H1 (cell line): ENCODE results near the gene CCDC89. TPM values are rescaled to one million over a fixed set of nuclear protein-coding genes. Genes with fewer than 3 reads are reported as not detected.

Source experiments
- CTCF ChIA-PET: fragments of 300-600 bp; sonication (Branson Sonifier 250); formaldehyde crosslinking; loops from one replicate; lab custom pipeline; 2021; ENCODE audit not compliant: partially characterized antibody; lab: Charles Lee
- POLR2A ChIA-PET: fragments of 300-600 bp; sonication (Branson Sonifier 250); formaldehyde crosslinking; loops from one replicate; lab custom pipeline; 2021; ENCODE audit warnings: inconsistent platforms; ENCODE audit not compliant: partially characterized antibody; lab: Charles Lee
- DNase-seq, 2 experiments: peaks; one replicate each; pipeline versions ENCODE4 v3.0.0 to v3.0.0-alpha.2; 2010 to 2022; ENCODE audit warnings: low spot score in 2 of 2, low read depth in 1 of 2, mixed read lengths in 1 of 2
- FAIRE-seq: peaks from 2 replicates; lab custom pipeline; 2011; peaks lifted over from hg19 to GRCh38; lab: Jason Lieb, UNC
- H2AFZ ChIP-seq: 2 replicates; pipeline ENCODE4 v1.8.1; 2012; ENCODE audit warnings: low read length, inconsistent platforms
- H2AK5ac ChIP-seq: 2 replicates; pipeline ENCODE4 v1.6.1; 2013; ENCODE audit warnings: low read depth, low read length
- H2BK120ac ChIP-seq: replicated peaks from 2 replicates; pipeline ENCODE3; 2013; ENCODE audit warnings: low read depth, low read length, inconsistent platforms
- H2BK12ac ChIP-seq: 2 replicates; pipeline ENCODE4 v1.6.1; 2013; ENCODE audit warnings: low read depth, low read length
- H2BK15ac ChIP-seq: 2 replicates; pipeline ENCODE4 v1.6.1; 2013; ENCODE audit warnings: low read length
- H2BK20ac ChIP-seq: 2 replicates; pipeline ENCODE4 v1.6.1; 2013; ENCODE audit warnings: low read length
- H2BK5ac ChIP-seq: 2 replicates; pipeline ENCODE4 v1.6.1; 2013; ENCODE audit warnings: low read depth, low read length
- H3K14ac ChIP-seq: 2 replicates; pipeline ENCODE4 v1.6.1; 2013; ENCODE audit warnings: inconsistent platforms; ENCODE audit not compliant: insufficient read length
- H3K18ac ChIP-seq: 2 replicates; pipeline ENCODE4 v1.6.1; 2013; ENCODE audit warnings: low read length; ENCODE audit errors: extremely low read depth
- H3K23ac ChIP-seq: 2 replicates; pipeline ENCODE4 v1.6.1; 2013; ENCODE audit warnings: inconsistent platforms; ENCODE audit not compliant: insufficient read length
- H3K23me2 ChIP-seq: 2 replicates; pipeline ENCODE4 v1.6.1; 2013; ENCODE audit warnings: low read depth, low read length
- H3K27ac ChIP-seq: 2 replicates; pipeline ENCODE4 v1.6.1; 2011; ENCODE audit warnings: low read depth, low read length, inconsistent platforms
- H3K27me3 ChIP-seq, 4 experiments: replicated peaks in 1 of 4; 1 replicate in 1 of 4; 2 replicates in 3 of 4; pipeline versions ENCODE4 v1.6.1 to v1.8.1; 2011 to 2013; ENCODE audit warnings: low read length in 3 of 4, mild to moderate bottlenecking in 3 of 4, inconsistent platforms in 2 of 4, mixed read lengths in 2 of 4, moderate library complexity in 1 of 4; ENCODE audit not compliant: control insufficient read depth in 3 of 4, insufficient read depth in 3 of 4; ENCODE audit errors: extremely low read depth in 1 of 4
- H3K36me3 ChIP-seq, 4 experiments: 2 replicates each; pipeline versions ENCODE4 v1.6.1 to v1.8.1; 2011 to 2013; ENCODE audit warnings: mild to moderate bottlenecking in 4 of 4, low read length in 3 of 4, moderate library complexity in 2 of 4, control low read depth in 1 of 4, inconsistent platforms in 1 of 4; ENCODE audit not compliant: insufficient read depth in 4 of 4, control insufficient read depth in 2 of 4
- H3K4ac ChIP-seq: replicated peaks from 2 replicates; pipeline ENCODE3; 2013; ENCODE audit warnings: low read length, low read depth, mixed read lengths, inconsistent platforms; ENCODE audit not compliant: insufficient read length
- H3K4me1 ChIP-seq, 4 experiments: replicated peaks in 1 of 4; 1 replicate in 1 of 4; 2 replicates in 3 of 4; pipeline versions ENCODE4 v1.6.1 to v1.8.1; 2011 to 2013; ENCODE audit warnings: low read length in 3 of 4, inconsistent platforms in 2 of 4, mixed read lengths in 1 of 4; ENCODE audit not compliant: insufficient read depth in 4 of 4, control insufficient read depth in 3 of 4
- H3K4me2 ChIP-seq, 2 experiments: 2 replicates each; pipeline versions ENCODE4 v1.6.1 to v1.8.1; 2011 to 2013; ENCODE audit warnings: low read depth in 2 of 2, low read length in 2 of 2, control low read depth in 1 of 2, inconsistent platforms in 1 of 2, mild to moderate bottlenecking in 1 of 2; ENCODE audit not compliant: insufficient read depth in 1 of 2
- H3K4me3 ChIP-seq, 4 experiments: fragments of 200-600, 300-600 bp in 1 of 4; sonication (generic), shearing (Covaris generic), sonication (Bioruptor Twin) in 1 of 4; 2 replicates each; pipeline versions ENCODE4 v1.5.1 to v1.8.1; 2011 to 2016; ENCODE audit warnings: low read length in 4 of 4, low read depth in 3 of 4, control low read depth in 2 of 4, inconsistent platforms in 2 of 4, mild to moderate bottlenecking in 2 of 4, mixed read lengths in 1 of 4, moderate library complexity in 1 of 4; ENCODE audit not compliant: insufficient read depth in 2 of 4; ENCODE audit errors: extremely low read depth in 1 of 4
- H3K56ac ChIP-seq: replicated peaks from 2 replicates; pipeline ENCODE3; 2013; ENCODE audit warnings: low read depth, mild to moderate bottlenecking, mixed read lengths, low read length, inconsistent platforms; ENCODE audit not compliant: insufficient read length
- H3K79me1 ChIP-seq: 2 replicates; pipeline ENCODE4 v1.6.1; 2013; ENCODE audit warnings: low read depth, low read length, control low read depth
- H3K79me2 ChIP-seq, 2 experiments: 2 replicates each; pipeline versions ENCODE4 v1.6.1 to v1.8.1; 2012 to 2013; ENCODE audit warnings: low read length in 2 of 2, mild to moderate bottlenecking in 2 of 2, inconsistent platforms in 1 of 2; ENCODE audit not compliant: insufficient read depth in 2 of 2, control insufficient read depth in 1 of 2
- H3K9ac ChIP-seq, 4 experiments: replicated peaks in 1 of 4; 1 replicate in 1 of 4; 2 replicates in 3 of 4; pipeline versions ENCODE4 v1.6.1 to v1.8.1; 2011 to 2013; ENCODE audit warnings: low read depth in 3 of 4, low read length in 3 of 4, control low read depth in 2 of 4, mild to moderate bottlenecking in 2 of 4, moderate library complexity in 2 of 4, inconsistent platforms in 1 of 4; ENCODE audit errors: extremely low read depth in 1 of 4
- H3K9me3 ChIP-seq, 2 experiments: 2 replicates each; pipeline versions ENCODE4 v1.6.1 to v1.8.1; 2012 to 2013; ENCODE audit warnings: mild to moderate bottlenecking in 2 of 2, moderate library complexity in 2 of 2, control low read depth in 1 of 2, inconsistent platforms in 1 of 2, low read depth in 1 of 2, low read length in 1 of 2, mixed read lengths in 1 of 2; ENCODE audit not compliant: insufficient read depth in 2 of 2
- H4K20me1 ChIP-seq, 2 experiments: replicated peaks in 1 of 2; 2 replicates each; pipeline versions ENCODE3 to v1.8.1; 2011 to 2013; ENCODE audit warnings: inconsistent platforms in 2 of 2, low read length in 2 of 2, mild to moderate bottlenecking in 1 of 2; ENCODE audit not compliant: insufficient read depth in 2 of 2, control insufficient read depth in 1 of 2
- H4K5ac ChIP-seq: 2 replicates; pipeline ENCODE4 v1.6.1; 2013; ENCODE audit warnings: low read length, low read depth, mixed read lengths, inconsistent platforms; ENCODE audit not compliant: insufficient read length
- H4K8ac ChIP-seq: 2 replicates; pipeline ENCODE4 v1.8.0; 2013; ENCODE audit warnings: mild to moderate bottlenecking, moderate library complexity, low read length, inconsistent platforms; ENCODE audit not compliant: insufficient read depth; ENCODE audit errors: extremely low read depth
- H4K91ac ChIP-seq: replicated peaks from 2 replicates; pipeline ENCODE3; 2013; ENCODE audit warnings: low read length, mixed read lengths, inconsistent platforms; ENCODE audit not compliant: insufficient read length
- CREB1 ChIP-seq: IDR thresholded peaks from 2 replicates; pipeline ENCODE4 v1.6.1; 2012; ENCODE audit warnings: inconsistent platforms
- FOSL1 ChIP-seq: IDR thresholded peaks from 2 replicates; pipeline ENCODE4 v1.6.1; 2011; ENCODE audit warnings: mild to moderate bottlenecking, low read depth, low read length, moderate library complexity; ENCODE audit not compliant: insufficient read depth
- GABPA ChIP-seq: IDR thresholded peaks from 2 replicates; pipeline ENCODE4 v1.6.1; 2011; ENCODE audit warnings: mild to moderate bottlenecking, low read length, moderate library complexity, borderline replicate concordance; ENCODE audit not compliant: insufficient read depth
- MAFK ChIP-seq: IDR thresholded peaks from 2 replicates; pipeline ENCODE4 v1.6.1; 2012; ENCODE audit warnings: low read depth, mild to moderate bottlenecking, improper control_type of control experiment, low read length
- NANOG ChIP-seq: IDR thresholded peaks from 2 replicates; pipeline ENCODE4 v1.6.1; 2011; ENCODE audit warnings: low read length, low read depth, mild to moderate bottlenecking, inconsistent platforms; ENCODE audit not compliant: insufficient read depth, poor library complexity, severe bottlenecking
- PHF8 ChIP-seq: fragments of 200-600 bp; sonication (generic); conservative IDR thresholded peaks from 2 replicates; pipeline ENCODE4 v1.7.1; 2012; ENCODE audit warnings: low read depth, mild to moderate bottlenecking, inconsistent platforms, low read length, moderate library complexity
- POU5F1 ChIP-seq: IDR thresholded peaks from 2 replicates; pipeline ENCODE4 v1.6.1; 2011; ENCODE audit warnings: low read depth, mild to moderate bottlenecking, low read length, moderate library complexity
- SP1 ChIP-seq: IDR thresholded peaks from 2 replicates; pipeline ENCODE4 v1.6.1; 2011; ENCODE audit warnings: low read depth, low read length
- SP2 ChIP-seq: IDR thresholded peaks from 2 replicates; pipeline ENCODE4 v1.6.1; 2012; ENCODE audit warnings: mild to moderate bottlenecking, low read length, inconsistent platforms
- SUZ12 ChIP-seq: fragments of 200-600 bp; sonication (generic); IDR thresholded peaks from 2 replicates; pipeline ENCODE4 v1.6.1; 2012; ENCODE audit warnings: mild to moderate bottlenecking, inconsistent platforms, low read length, moderate library complexity, mixed read lengths
- TAF7 ChIP-seq: optimal IDR thresholded peaks from 2 replicates; pipeline ENCODE3; 2011; ENCODE audit warnings: low read depth, mild to moderate bottlenecking, inconsistent platforms, low read length, moderate library complexity, borderline replicate concordance
- TBP ChIP-seq: IDR thresholded peaks from 2 replicates; pipeline ENCODE4 v1.6.1; 2011; ENCODE audit warnings: low read depth, low read length, improper control_type of control experiment
- TEAD4 ChIP-seq: IDR thresholded peaks from 2 replicates; pipeline ENCODE4 v1.6.1; 2012; ENCODE audit warnings: low read depth, low read length, inconsistent platforms, mixed read lengths
- WGBS, 2 experiments: shearing (Covaris generic) in 1 of 2; methylation state at CpG; one replicate each; pipeline versions ENCODE4 v1.1.6 to v1.1.7; 2013 to 2015; ENCODE audit warnings: low lambda C conversion rate in 2 of 2, mixed read lengths in 2 of 2, inconsistent platforms in 1 of 2, low coverage in 1 of 2, missing lambda C conversion rate in 1 of 2; ENCODE audit not compliant: insufficient replicate concordance in 2 of 2, insufficient coverage in 1 of 2, insufficient read length in 1 of 2; ENCODE audit errors: extremely low coverage in 1 of 2, missing lambda C conversion rate in 1 of 2; 5-methylcytosine and 5-hydroxymethylcytosine counted together
- polyA plus RNA-seq, 7 experiments: library from polyadenylated mRNA; depleted of rRNA in 3 of 7; stranded (reverse) in 5 of 7; unstranded in 2 of 7; fragments of >200 nt in 5 of 7; fragments of 200-250 nt in 2 of 7; gene quantifications; 1 replicate in 5 of 7; 2 replicates in 1 of 7; 4 replicates in 1 of 7; pipeline versions ENCODE4 v1.2.1 to v1.2.3, GENCODE V29; 2011 to 2013; ENCODE audit warnings: missing spikeins in 2 of 7, mixed read lengths in 2 of 7
- total RNA-seq: library from RNA; stranded (reverse); fragmentation: NEBNext Ultra II Directional; extraction: Animal tissue kit (Norgen Biotek cat#: 25700); gene quantifications from 2 replicates; pipeline ENCODE4 v1.2.1, GENCODE V29; 2021

Gene CCDC89
- total and polyA plus RNA-seq, 2 of the 8 experiments (the other 6 are each of a cell fraction or from before 2014, with no cell fraction given): not detected

GRCh38 chr11:85726381-85726780, 40.4 kb upstream of the CCDC89 start:
- H3K23me2 ChIP-seq: no peaks in the 10 kb centered on the region
- no peaks in the 10 kb centered on the region for H3K79me1 ChIP-seq
- no peaks in the 10 kb centered on the region for H3K27me3 ChIP-seq
- H3K27ac ChIP-seq: no peak overlapping the region
- H3K36me3 ChIP-seq: no peaks in the 10 kb centered on the region
- H3K56ac ChIP-seq: no peak overlapping the region
- H3K4me1 ChIP-seq: no peaks in the 10 kb centered on the region
- no peak overlapping the region for H2AFZ ChIP-seq
- H3K18ac ChIP-seq: no peak overlapping the region
- no peak overlapping the region for H3K9ac ChIP-seq
- POLR2A ChIA-PET: interaction anchor here (1.1 kb wide), 1 partner anchor 46 kb away, joined by 3 read pairs; no protein-coding TSS in a partner anchor
- WGBS, 2 experiments: 98% methylated on average over 3 of the region's 3 CpGs; no CpG with 5 or more reads in 1 of the 2 experiments
- H4K5ac ChIP-seq: no peak overlapping the region
- no peak overlapping the region for H2BK12ac ChIP-seq
- 0 out of 2 replicates have a peak overlapping the region, but pooled peaks have one; percentile 66 for H2BK20ac ChIP-seq
- H2BK5ac ChIP-seq: no peak overlapping the region
- no peak for DNase-seq
- H3K9me3 ChIP-seq: no peaks in the 10 kb centered on the region; a peak in 1 of 4 replicates
- TF ChIP-seq POU5F1 (no peak), PHF8 (no peak), GABPA (no peak), TBP (no peak), MAFK (no peak), TAF7 (no peak), CREB1 (no peak), NANOG (no peak), SUZ12 (no peak), FOSL1 (no peak), TEAD4 (no peak), SP1 (no peak), SP2 (no peak)
- no peak overlapping the region for H2BK120ac ChIP-seq
- H3K14ac ChIP-seq: no peak overlapping the region
- no peak overlapping the region for H3K4me3 ChIP-seq
- H3K79me2 ChIP-seq: no peaks in the 10 kb centered on the region
- CTCF ChIA-PET: interaction anchor here (0.6 to 1.8 kb wide), 3 partner anchors 24 to 53 kb away, joined by 3 to 5 read pairs (median 3); no protein-coding TSS in a partner anchor
- H4K8ac ChIP-seq: no peak overlapping the region
- H2BK15ac ChIP-seq: no peak overlapping the region
- H2AK5ac ChIP-seq: no peak overlapping the region
- H3K23ac ChIP-seq: no peak overlapping the region
- H3K4ac ChIP-seq: no peak overlapping the region
- no peaks in the 10 kb centered on the region for H4K20me1 ChIP-seq
- FAIRE-seq: no peak
- H3K4me2 ChIP-seq: no peak overlapping the region
- no peak overlapping the region for H4K91ac ChIP-seq
